Stimulated activated naive CD8-positive, alpha-beta T cell treated with anti-CD3 and anti-CD28 coated beads, Interleukin-15, Interleukin-2, amounts not matched to agents 100 ng/mL and 50 ng/mL, for 24 hours (primary cell): Measurements from ENCODE around the gene PDE6D.
"Not testable (repeated sequence)": the region's sequence is repeated elsewhere in the genome, so short reads cannot be mapped to it uniquely, and the experiment has no call there.

Source experiments
- H3K27ac Mint-ChIP-seq: one replicate; pipeline ENCODE4 v1.8.0; 2021; ENCODE audit warnings: mild to moderate bottlenecking, mixed read lengths
- H3K27me3 Mint-ChIP-seq: one replicate; pipeline ENCODE4 v1.8.0; 2021; ENCODE audit warnings: mixed read lengths
- H3K36me3 Mint-ChIP-seq: one replicate; pipeline ENCODE4 v1.8.0; 2021; ENCODE audit warnings: low read depth, mixed read lengths
- H3K4me1 Mint-ChIP-seq: one replicate; pipeline ENCODE4 v1.8.0; 2021; ENCODE audit warnings: low read depth, mixed read lengths
- H3K4me3 Mint-ChIP-seq: one replicate; pipeline ENCODE4 v1.8.0; 2021; ENCODE audit warnings: mild to moderate bottlenecking, mixed read lengths
- H3K9me3 Mint-ChIP-seq: one replicate; pipeline ENCODE4 v1.8.0; 2021; ENCODE audit warnings: mixed read lengths

PDE6D gene

GRCh38 chr2:231748153-231748896, 32.8 kb downstream of the PDE6D start:
- H3K27me3 Mint-ChIP-seq, H3K4me3 Mint-ChIP-seq, H3K27ac Mint-ChIP-seq: not testable (repeated sequence)

GRCh38 chr2:231745303-231746038, 35.6 kb downstream of the PDE6D start:
- H3K9me3 Mint-ChIP-seq, result no peaks in the 10 kb centered on the region
- H3K36me3 Mint-ChIP-seq, result no peaks in the 10 kb centered on the region
- H3K27me3 Mint-ChIP-seq, result no peaks in the 10 kb centered on the region
- H3K4me3 Mint-ChIP-seq, result no peak overlapping the region
- no peaks in the 10 kb centered on the region for H3K4me1 Mint-ChIP-seq
- H3K27ac Mint-ChIP-seq, result no peak overlapping the region

More at GRCh38 chr2:231748153-231748896, 32.8 kb downstream of the PDE6D start:
- H3K36me3 Mint-ChIP-seq, H3K4me1 Mint-ChIP-seq, H3K9me3 Mint-ChIP-seq: not testable (repeated sequence)

- Mint-ChIP-seq H3K27me3 (no peaks in the 10 kb centered on the region), H3K9me3 (no peaks in the 10 kb centered on the region), H3K4me3 (no peak overlapping the region), H3K4me1 (no peaks in the 10 kb centered on the region), H3K36me3 (peaks cover 3% of the 10 kb centered on the region), H3K27ac (no peak overlapping the region)
Observed at GRCh38 chr2:231743376-231744116, 37.5 kb downstream of the PDE6D start.

- no peak overlapping the region for H3K4me3 Mint-ChIP-seq
- H3K27ac Mint-ChIP-seq, result no peak overlapping the region
- peaks cover 21% of the 10 kb centered on the region for H3K36me3 Mint-ChIP-seq
- H3K9me3 Mint-ChIP-seq, result no peaks in the 10 kb centered on the region
- H3K4me1 Mint-ChIP-seq, result no peaks in the 10 kb centered on the region
- no peaks in the 10 kb centered on the region for H3K27me3 Mint-ChIP-seq
Observed at GRCh38 chr2:231737761-231738160, 43.3 kb downstream of the PDE6D start.

GRCh38 chr2:231732604-231733003, 48.5 kb downstream of the PDE6D start:
- H3K4me1 Mint-ChIP-seq, result no peaks in the 10 kb centered on the region
- H3K27ac Mint-ChIP-seq, result no peak overlapping the region
- H3K9me3 Mint-ChIP-seq, result no peaks in the 10 kb centered on the region
- no peaks in the 10 kb centered on the region for H3K27me3 Mint-ChIP-seq
- H3K36me3 Mint-ChIP-seq, result peaks cover 15% of the 10 kb centered on the region
- no peak overlapping the region for H3K4me3 Mint-ChIP-seq

GRCh38 chr2:231727621-231728020, 53.5 kb downstream of the PDE6D start:
- Mint-ChIP-seq H3K27me3 (no peaks in the 10 kb centered on the region), H3K9me3 (no peaks in the 10 kb centered on the region), H3K36me3 (peaks cover 5% of the 10 kb centered on the region), H3K4me1 (no peaks in the 10 kb centered on the region), H3K4me3 (no peak overlapping the region), H3K27ac (no peak overlapping the region)

- Mint-ChIP-seq H3K27ac (no peak overlapping the region), H3K27me3 (no peaks in the 10 kb centered on the region), H3K4me1 (no peaks in the 10 kb centered on the region), H3K36me3 (no peaks in the 10 kb centered on the region), H3K4me3 (no peak overlapping the region), H3K9me3 (no peaks in the 10 kb centered on the region)
Observed at GRCh38 chr2:231726276-231726675, 54.8 kb downstream of the PDE6D start.

- H3K36me3 Mint-ChIP-seq, result no peaks in the 10 kb centered on the region
- H3K27ac Mint-ChIP-seq, result no peak overlapping the region
- H3K9me3 Mint-ChIP-seq, result no peaks in the 10 kb centered on the region
- H3K4me1 Mint-ChIP-seq, result peaks cover 4% of the 10 kb centered on the region
- H3K4me3 Mint-ChIP-seq, result no peak overlapping the region
- H3K27me3 Mint-ChIP-seq, result no peaks in the 10 kb centered on the region
Observed at GRCh38 chr2:231725476-231725875, 55.6 kb downstream of the PDE6D start.

- H3K27ac Mint-ChIP-seq, result no peak overlapping the region
- H3K9me3 Mint-ChIP-seq, result no peaks in the 10 kb centered on the region
- H3K36me3 Mint-ChIP-seq, result no peaks in the 10 kb centered on the region
- H3K4me1 Mint-ChIP-seq, result peaks cover 4% of the 10 kb centered on the region
- H3K27me3 Mint-ChIP-seq, result no peaks in the 10 kb centered on the region
- no peak overlapping the region for H3K4me3 Mint-ChIP-seq
Observed at GRCh38 chr2:231722721-231723307, 58.3 kb downstream of the PDE6D start.

GRCh38 chr2:231720987-231721966, 59.8 kb downstream of the PDE6D start:
- Mint-ChIP-seq H3K27ac (no peak overlapping the region), H3K4me3 (no peak overlapping the region), H3K27me3 (no peaks in the 10 kb centered on the region), H3K4me1 (peaks cover 12% of the 10 kb centered on the region), H3K36me3 (no peaks in the 10 kb centered on the region), H3K9me3 (no peaks in the 10 kb centered on the region)

GRCh38 chr2:231720292-231720986, 60.6 kb downstream of the PDE6D start:
- H3K4me1 Mint-ChIP-seq, result peaks cover 18% of the 10 kb centered on the region
- H3K27me3 Mint-ChIP-seq, result no peaks in the 10 kb centered on the region
- no peak overlapping the region for H3K4me3 Mint-ChIP-seq
- H3K9me3 Mint-ChIP-seq, result no peaks in the 10 kb centered on the region
- no peaks in the 10 kb centered on the region for H3K36me3 Mint-ChIP-seq
- no peak overlapping the region for H3K27ac Mint-ChIP-seq

GRCh38 chr2:231718799-231719198, 62.3 kb downstream of the PDE6D start:
- H3K4me1 Mint-ChIP-seq, result peaks cover 23% of the 10 kb centered on the region

GRCh38 chr2:231717281-231718171, 63.6 kb downstream of the PDE6D start:
- Mint-ChIP-seq H3K4me1 (peaks cover 31% of the 10 kb centered on the region), H3K27ac (no peak overlapping the region), H3K9me3 (no peaks in the 10 kb centered on the region), H3K27me3 (no peaks in the 10 kb centered on the region), H3K4me3 (peak overlapping the region; percentile 26), H3K36me3 (peaks cover 13% of the 10 kb centered on the region)

More at GRCh38 chr2:231718799-231719198, 62.3 kb downstream of the PDE6D start:
- no peak overlapping the region for H3K4me3 Mint-ChIP-seq
- no peaks in the 10 kb centered on the region for H3K9me3 Mint-ChIP-seq
- no peaks in the 10 kb centered on the region for H3K27me3 Mint-ChIP-seq
- H3K27ac Mint-ChIP-seq, result no peak overlapping the region
- H3K36me3 Mint-ChIP-seq, result peaks cover 4% of the 10 kb centered on the region
